CD14-positive monocyte (primary cell): ENCODE data around the gene SCN5A. TPM values are rescaled to one million over a fixed set of nuclear protein-coding genes. Genes with fewer than 3 reads are reported as not detected.

Experiments
- DNase-seq, 3 donors: peaks; one replicate each; pipeline ENCODE4 v3.0.0-alpha.2; 2011 to 2022
- H2AFZ ChIP-seq: 2 replicates; pipeline ENCODE4 v1.6.0; 2012; ENCODE audit warnings: mild to moderate bottlenecking, low read depth, low read length, inconsistent platforms; ENCODE audit not compliant: insufficient read depth, poor library complexity, severe bottlenecking
- H3K27ac ChIP-seq, 2 donors: 1 replicate in 1 of 2; 2 replicates in 1 of 2; pipeline ENCODE4 v1.5.1; 2012 to 2013; ENCODE audit warnings: low read length in 2 of 2, control low read depth in 1 of 2, inconsistent platforms in 1 of 2, low read depth in 1 of 2, mild to moderate bottlenecking in 1 of 2
- H3K27me3 ChIP-seq, 2 donors: one replicate each; pipeline versions ENCODE4 v1.6.0 to v1.6.1; 2011 to 2013; ENCODE audit warnings: low read length in 2 of 2; ENCODE audit not compliant: control insufficient read depth in 2 of 2, insufficient read depth in 2 of 2
- H3K36me3 ChIP-seq, 2 donors: replicated peaks in 1 of 2; 1 replicate in 1 of 2; 2 replicates in 1 of 2; pipeline versions ENCODE4 v1.5.1 to v1.6.1; 2012 to 2013; ENCODE audit warnings: low read length in 2 of 2, control low read depth in 1 of 2, inconsistent platforms in 1 of 2, mild to moderate bottlenecking in 1 of 2; ENCODE audit not compliant: insufficient read depth in 2 of 2, control insufficient read depth in 1 of 2
- H3K4me1 ChIP-seq, 2 donors: 1 replicate in 1 of 2; 2 replicates in 1 of 2; pipeline versions ENCODE4 v1.5.1 to v1.6.1; 2012 to 2013; ENCODE audit warnings: low read length in 2 of 2, control low read depth in 1 of 2, inconsistent platforms in 1 of 2, mild to moderate bottlenecking in 1 of 2, moderate library complexity in 1 of 2; ENCODE audit not compliant: insufficient read depth in 2 of 2, control insufficient read depth in 1 of 2
- H3K4me2 ChIP-seq: replicated peaks from 2 replicates; pipeline ENCODE3; 2012; ENCODE audit warnings: low read length, moderate library complexity, mild to moderate bottlenecking; ENCODE audit not compliant: poor library complexity, severe bottlenecking; ENCODE audit errors: extremely low read depth
- H3K4me3 ChIP-seq, 3 experiments: fragments of 200-600 bp in 1 of 3; sonication (generic) in 1 of 3; replicated peaks in 1 of 3; 1 replicate in 2 of 3; 2 replicates in 1 of 3; pipeline ENCODE4 v1.5.1; 2011 to 2013; ENCODE audit warnings: low read length in 3 of 3, mild to moderate bottlenecking in 3 of 3, control low read depth in 2 of 3, low read depth in 2 of 3, inconsistent platforms in 1 of 3, moderate library complexity in 1 of 3
- H3K79me2 ChIP-seq: 2 replicates; pipeline ENCODE4 v1.6.0; 2012; ENCODE audit warnings: mild to moderate bottlenecking, control low read depth, inconsistent platforms, low read length, moderate library complexity; ENCODE audit not compliant: insufficient read depth
- H3K9ac ChIP-seq: 2 replicates; pipeline ENCODE4 v1.6.0; 2017; ENCODE audit warnings: low read length, mild to moderate bottlenecking; ENCODE audit not compliant: insufficient read depth, poor library complexity, severe bottlenecking
- H3K9me3 ChIP-seq, 2 donors: replicated peaks in 1 of 2; 1 replicate in 1 of 2; 2 replicates in 1 of 2; pipeline versions ENCODE4 v1.5.1 to v1.6.1; 2012 to 2013; ENCODE audit warnings: low read length in 2 of 2, control low read depth in 1 of 2; ENCODE audit not compliant: control insufficient read depth in 1 of 2, insufficient read depth in 1 of 2
- H4K20me1 ChIP-seq: 2 replicates; pipeline ENCODE4 v1.6.0; 2012; ENCODE audit warnings: mild to moderate bottlenecking, low read length, control low read depth, moderate library complexity; ENCODE audit not compliant: insufficient read depth
- H3K27ac Mint-ChIP-seq, 7 donors: one replicate each; pipeline ENCODE4 v1.8.0; 2020; ENCODE audit warnings: mild to moderate bottlenecking in 7 of 7, mixed read lengths in 7 of 7, moderate library complexity in 6 of 7, inconsistent platforms in 2 of 7
- H3K27me3 Mint-ChIP-seq, 3 donors: one replicate each; pipeline ENCODE4 v1.8.0; 2021 to 2022; ENCODE audit warnings: low read depth in 3 of 3, mild to moderate bottlenecking in 3 of 3, mixed read lengths in 3 of 3, moderate library complexity in 3 of 3, inconsistent platforms in 1 of 3
- H3K36me3 Mint-ChIP-seq, 2 donors: one replicate each; pipeline ENCODE4 v1.8.0; 2020; ENCODE audit warnings: mixed read lengths in 2 of 2, inconsistent platforms in 1 of 2, mild to moderate bottlenecking in 1 of 2
- H3K4me1 Mint-ChIP-seq: one replicate; pipeline ENCODE4 v1.8.0; 2020; ENCODE audit warnings: mild to moderate bottlenecking, mixed read lengths
- H3K4me3 Mint-ChIP-seq, 2 donors: one replicate each; pipeline ENCODE4 v1.8.0; 2020; ENCODE audit warnings: mild to moderate bottlenecking in 2 of 2, mixed read lengths in 2 of 2, moderate library complexity in 1 of 2
- H3K9me3 Mint-ChIP-seq, 7 donors: one replicate each; pipeline ENCODE4 v1.8.0; 2020 to 2022; ENCODE audit warnings: mixed read lengths in 7 of 7, mild to moderate bottlenecking in 6 of 7, moderate library complexity in 6 of 7, inconsistent platforms in 2 of 7
- CTCF ChIP-seq: fragments of 200-600 bp; IDR thresholded peaks from one replicate; pipeline ENCODE4 v1.8.0; 2022; ENCODE audit warnings: antibody characterized with exemption, mild to moderate bottlenecking
- WGBS: methylation state at CpG from one replicate; pipeline ENCODE4 v1.1.5; 2013; ENCODE audit warnings: missing lambda C conversion rate; ENCODE audit not compliant: insufficient coverage; 5-methylcytosine and 5-hydroxymethylcytosine counted together
- intact Hi-C, 2 donors: fragments of 100-400 bp; cut with micrococcal nuclease; formaldehyde crosslinking; loops; one replicate each; pipeline versions ENCODE4 v1.15.0 to v1.15.1; 2023
- polyA plus RNA-seq, 3 donors: library from polyadenylated mRNA; depleted of rRNA in 1 of 3; unstranded in 2 of 3; stranded (reverse) in 1 of 3; fragments of 300-500 nt in 2 of 3; fragments of >200 nt in 1 of 3; fragmentation: Illumina TruSeq in 2 of 3; gene quantifications; 1 replicate in 2 of 3; 2 replicates in 1 of 3; pipeline ENCODE4 v1.2.3, GENCODE V29; 2012 to 2021

The SCN5A gene
- polyA plus RNA-seq, 3 donors: not detected

- TF ChIP-seq CTCF: no peak
- intact Hi-C loops: no loop called here
- WGBS: 90% methylated on average over 3 of the region's 5 CpGs
These were observed 20.7 kb downstream of the SCN5A start for GRCh38 chr3:38628835-38629234.

GRCh38 chr3:38627956-38628355 is 21.5 kb downstream of the SCN5A start:
- H3K9me3 ChIP-seq: no peaks in the 10 kb centered on the region
- no peaks in the 10 kb centered on the region for H3K36me3 Mint-ChIP-seq
- peak; percentile 13 for TF ChIP-seq CTCF
- no peak overlapping the region for H3K4me3 ChIP-seq
- H2AFZ ChIP-seq: no peak overlapping the region
- H3K4me2 ChIP-seq: no peak overlapping the region
- H3K79me2 ChIP-seq: no peaks in the 10 kb centered on the region
- no peak overlapping the region for H3K27ac Mint-ChIP-seq
- no peak overlapping the region for H3K27ac ChIP-seq
- no peaks in the 10 kb centered on the region for H3K36me3 ChIP-seq
- H3K4me1 ChIP-seq: no peaks in the 10 kb centered on the region
- H3K4me1 Mint-ChIP-seq: peaks cover 3% of the 10 kb centered on the region
- no peaks in the 10 kb centered on the region for H4K20me1 ChIP-seq
- no peak for DNase-seq
- H3K27me3 Mint-ChIP-seq: peaks cover 4 to 8% (median 5%) of the 10 kb centered on the region in 3 donors
- H3K4me3 Mint-ChIP-seq: no peak overlapping the region
- H3K9ac ChIP-seq: no peak overlapping the region
- intact Hi-C loops: no loop called here
- no peaks in the 10 kb centered on the region for H3K27me3 ChIP-seq
- peaks cover 0 to 7% (median 2%) of the 10 kb centered on the region in 7 donors for H3K9me3 Mint-ChIP-seq
- 64% methylated on average over 4 of the region's 4 CpGs for WGBS

More at GRCh38 chr3:38628835-38629234, 20.7 kb downstream of the SCN5A start:
- H3K4me3 ChIP-seq: no peak overlapping the region
- Mint-ChIP-seq H3K9me3 (peaks cover 0 to 7% (median 2%) of the 10 kb centered on the region in 7 donors), H3K36me3 (no peaks in the 10 kb centered on the region), H3K4me3 (no peak overlapping the region), H3K27me3 (peaks cover 4 to 8% (median 7%) of the 10 kb centered on the region in 3 donors), H3K27ac (no peak overlapping the region), H3K4me1 (peaks cover 3% of the 10 kb centered on the region)
- no peak overlapping the region for H3K27ac ChIP-seq
- DNase-seq: no peak
- H3K27me3 ChIP-seq: no peaks in the 10 kb centered on the region
- no peak overlapping the region for H3K4me2 ChIP-seq
- H4K20me1 ChIP-seq: no peaks in the 10 kb centered on the region
- no peaks in the 10 kb centered on the region for H3K4me1 ChIP-seq
- no peaks in the 10 kb centered on the region for H3K79me2 ChIP-seq
- no peak overlapping the region for H3K9ac ChIP-seq
- no peaks in the 10 kb centered on the region for H3K36me3 ChIP-seq
- no peaks in the 10 kb centered on the region for H3K9me3 ChIP-seq
- no peak overlapping the region for H2AFZ ChIP-seq
